Thyroid gland (tissue), 4 donors: ENCODE data around the gene ENGASE.

ENCODE experiments used
- CTCF ChIP-seq, 6 experiments: fragments of 200-600 bp in 3 of 6; fragments of 450-650 bp in 3 of 6; sonication (generic) in 3 of 6; IDR thresholded peaks; one replicate each; pipeline ENCODE4 v1.5.1; 2016 to 2019; ENCODE audit warnings: antibody characterized with exemption in 6 of 6, mild to moderate bottlenecking in 2 of 6, inconsistent platforms in 1 of 6, moderate library complexity in 1 of 6
- POLR2A ChIP-seq, 2 donors: fragments of 450-650 bp; IDR thresholded peaks; one replicate each; pipeline ENCODE4 v1.6.1; 2017; ENCODE audit warnings: antibody characterized with exemption in 2 of 2, mild to moderate bottlenecking in 2 of 2, moderate library complexity in 1 of 2

DNA sequence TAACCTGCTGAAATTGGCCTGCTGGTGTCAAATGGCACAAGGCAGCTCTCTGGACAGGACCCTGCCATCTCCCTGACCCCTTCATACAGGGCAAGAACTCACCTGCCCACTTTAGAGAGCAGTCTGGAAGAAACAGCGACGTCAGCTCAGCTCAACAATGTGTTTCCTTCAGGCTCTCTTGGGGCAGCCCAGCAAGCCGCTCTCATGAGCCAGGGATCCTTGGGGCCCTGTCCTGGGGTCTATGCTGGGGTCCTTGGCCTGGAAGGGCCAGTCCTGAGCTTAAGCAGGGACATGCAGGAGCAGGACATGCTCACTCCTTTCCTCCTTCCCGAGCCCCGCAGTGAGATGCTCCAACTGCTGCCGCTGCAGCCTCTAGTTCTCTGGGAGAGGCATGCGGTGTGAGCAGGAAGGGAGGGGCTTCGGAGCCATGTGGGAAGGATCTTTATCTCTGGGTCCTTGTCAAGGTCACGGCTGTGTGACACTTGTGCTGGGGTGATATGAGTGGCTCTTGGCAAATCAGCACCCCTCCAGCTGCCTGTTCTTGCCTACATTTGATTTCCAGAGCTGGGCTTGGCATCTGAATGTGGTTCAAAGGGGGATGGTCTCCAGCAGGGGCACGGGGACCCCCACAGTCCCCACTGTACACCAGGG is 47.2 kb upstream of the ENGASE start:
- TF ChIP-seq CTCF (IDR thresholded peaks at IDR 0.05) (no peak), POLR2A (IDR thresholded peaks at IDR 0.05) (no peak)
